HFFc6 (cell line): ENCODE data around the gene PTRHD1. TPM values are rescaled to one million over a fixed set of nuclear protein-coding genes. Genes with fewer than 3 reads are reported as not detected.

Source experiments
- DNase-seq: peaks from one replicate; pipeline ENCODE4 v3.0.0-alpha.2; 2018
- H3K27ac Mint-ChIP-seq: 2 replicates; pipeline ENCODE4 v1.8.0; 2020; ENCODE audit warnings: mild to moderate bottlenecking, mixed read lengths
- H3K27me3 Mint-ChIP-seq: 2 replicates; pipeline ENCODE4 v1.8.0; 2021; ENCODE audit warnings: mild to moderate bottlenecking, moderate library complexity, mixed read lengths; ENCODE audit not compliant: insufficient read depth
- H3K36me3 Mint-ChIP-seq: 2 replicates; pipeline ENCODE4 v1.8.0; 2021; ENCODE audit warnings: low read depth, mixed read lengths
- H3K4me1 Mint-ChIP-seq: 2 replicates; pipeline ENCODE4 v1.8.0; 2020; ENCODE audit warnings: low read depth, mixed read lengths
- H3K4me3 Mint-ChIP-seq: 2 replicates; pipeline ENCODE4 v1.8.0; 2020; ENCODE audit warnings: mild to moderate bottlenecking, moderate library complexity, mixed read lengths
- H3K9me3 Mint-ChIP-seq: 2 replicates; pipeline ENCODE4 v1.8.0; 2020; ENCODE audit warnings: mild to moderate bottlenecking, mixed read lengths
- CTCF ChIP-seq: fragments of 200-600 bp; sonication (generic); IDR thresholded peaks from 2 replicates; pipeline ENCODE4 v1.5.0; 2021; ENCODE audit warnings: antibody characterized with exemption, mild to moderate bottlenecking
- total RNA-seq, 6 experiments: library from RNA; stranded (reverse); fragmentation: NEBNext Ultra II Directional; extraction: Animal tissue kit (Norgen Biotek cat#: 25700); gene quantifications; 2 replicates in 1 of 6; 3 replicates in 5 of 6; pipeline ENCODE4 v1.2.3, GENCODE V29; 2021

PTRHD1 gene
- total RNA-seq, 6 experiments from 2014 or later = 29.4 to 44.4 (median 35.0) TPM

- no peak overlapping the region for H3K4me3 Mint-ChIP-seq
- H3K36me3 Mint-ChIP-seq = no peaks in the 10 kb centered on the region
- TF ChIP-seq CTCF = no peak
- H3K27me3 Mint-ChIP-seq = no peaks in the 10 kb centered on the region
- no peak overlapping the region for H3K27ac Mint-ChIP-seq
- DNase-seq = no peak
- H3K4me1 Mint-ChIP-seq = no peaks in the 10 kb centered on the region
- no peaks in the 10 kb centered on the region for H3K9me3 Mint-ChIP-seq
These were observed 24.6 kb downstream of the PTRHD1 start for GRCh38 chr2:24768601-24769000.

DNA sequence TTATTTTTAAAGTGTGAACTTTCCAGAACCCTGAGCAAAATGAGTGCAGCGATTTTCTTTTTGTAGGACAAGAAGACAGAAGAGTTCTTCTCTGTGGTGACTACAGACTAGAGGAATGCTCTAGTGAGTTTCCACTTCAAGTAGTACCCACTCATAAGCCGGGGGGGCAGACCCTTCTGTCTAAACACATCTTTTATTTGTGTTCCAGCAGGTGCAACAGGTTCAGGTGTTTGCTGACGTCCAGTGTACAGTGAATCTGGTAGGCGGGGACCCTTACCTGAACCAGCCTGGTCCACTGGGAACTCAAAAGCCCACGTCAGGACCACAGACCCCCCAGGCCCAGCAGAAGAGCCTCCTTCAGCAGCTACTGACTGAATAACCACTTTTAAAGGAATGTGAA lies 25.2 kb downstream of the PTRHD1 start:
- Mint-ChIP-seq H3K4me3 (no peak overlapping the region), H3K27me3 (no peaks in the 10 kb centered on the region), H3K27ac (no peak overlapping the region), H3K36me3 (no peaks in the 10 kb centered on the region), H3K9me3 (no peaks in the 10 kb centered on the region), H3K4me1 (no peaks in the 10 kb centered on the region)
- no peak for DNase-seq
- TF ChIP-seq CTCF = no peak

- no peak for DNase-seq
- TF ChIP-seq CTCF = no peak
- Mint-ChIP-seq H3K27me3 (no peaks in the 10 kb centered on the region), H3K4me1 (no peaks in the 10 kb centered on the region), H3K36me3 (no peaks in the 10 kb centered on the region), H3K4me3 (no peak overlapping the region; the same call in 1 of the 2 replicates), H3K27ac (no peak overlapping the region), H3K9me3 (no peaks in the 10 kb centered on the region)
These were observed 26.6 kb downstream of the PTRHD1 start for GRCh38 chr2:24766609-24767008.

GRCh38 chr2:24763843-24764242 lies 29.3 kb downstream of the PTRHD1 start:
- H3K4me1 Mint-ChIP-seq = no peaks in the 10 kb centered on the region
- H3K4me3 Mint-ChIP-seq = no peak overlapping the region
- H3K36me3 Mint-ChIP-seq = no peaks in the 10 kb centered on the region
- no peaks in the 10 kb centered on the region for H3K27me3 Mint-ChIP-seq
- DNase-seq = no peak
- no peaks in the 10 kb centered on the region for H3K9me3 Mint-ChIP-seq
- no peak overlapping the region for H3K27ac Mint-ChIP-seq
- TF ChIP-seq CTCF = no peak

DNA sequence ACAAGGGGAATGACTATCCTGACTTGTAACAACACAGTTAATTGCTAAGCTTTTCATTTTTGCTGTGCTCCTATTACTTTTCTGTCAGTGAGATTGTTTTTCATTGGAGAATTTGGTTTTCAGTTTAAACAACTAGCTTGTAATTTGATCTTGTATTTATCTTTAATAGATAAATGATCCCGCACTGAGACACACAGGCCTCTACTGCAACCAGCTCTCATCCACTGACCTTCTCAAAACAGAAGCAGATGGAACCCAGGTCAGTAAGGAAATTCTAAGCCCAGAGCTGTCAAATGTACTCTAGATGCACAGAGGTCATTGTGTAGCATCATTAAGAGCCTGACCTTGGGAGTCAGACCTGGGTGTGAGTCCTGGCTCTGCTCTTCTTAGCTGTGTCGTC lies 30.7 kb downstream of the PTRHD1 start:
- H3K36me3 Mint-ChIP-seq = no peaks in the 10 kb centered on the region
- H3K9me3 Mint-ChIP-seq = no peaks in the 10 kb centered on the region
- no peak overlapping the region for H3K27ac Mint-ChIP-seq
- H3K27me3 Mint-ChIP-seq = no peaks in the 10 kb centered on the region
- DNase-seq = no peak
- H3K4me3 Mint-ChIP-seq = no peak overlapping the region
- no peak for TF ChIP-seq CTCF
- no peaks in the 10 kb centered on the region for H3K4me1 Mint-ChIP-seq

DNA sequence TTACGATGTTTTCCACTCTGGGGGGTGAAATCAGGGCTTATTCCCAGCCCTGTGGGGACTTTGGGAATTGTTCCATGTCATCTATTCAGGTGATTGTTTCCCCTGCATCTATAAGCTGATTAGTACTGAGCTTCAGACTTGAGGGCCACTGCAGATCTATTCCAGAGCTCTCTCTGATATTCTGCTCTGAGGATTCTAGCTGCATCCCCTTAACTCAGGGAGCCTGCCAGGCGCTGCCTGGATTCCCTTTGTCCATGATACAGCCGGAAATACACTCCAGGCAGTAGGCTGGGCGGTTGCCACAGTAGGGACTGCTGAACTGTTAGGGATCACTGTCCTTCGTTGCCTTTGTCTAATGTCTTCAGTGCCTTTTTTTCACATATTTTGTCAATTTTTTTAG lies 31.3 kb downstream of the PTRHD1 start:
- no peak for TF ChIP-seq CTCF
- Mint-ChIP-seq H3K4me1 (no peaks in the 10 kb centered on the region), H3K9me3 (no peaks in the 10 kb centered on the region), H3K27ac (no peak overlapping the region), H3K4me3 (no peak overlapping the region), H3K36me3 (no peaks in the 10 kb centered on the region), H3K27me3 (no peaks in the 10 kb centered on the region)
- DNase-seq = no peak
